Osteoblast (primary cell): Measurements from ENCODE around the gene CPNE6. TPM values are rescaled to one million over a fixed set of nuclear protein-coding genes. Genes with fewer than 3 reads are reported as not detected.

Experiments used
- DNase-seq: peaks from one replicate; pipeline ENCODE4 v3.0.0; 2011; ENCODE audit warnings: low spot score, mixed read lengths; ENCODE audit not compliant: insufficient read length; ENCODE audit errors: missing footprints
- H2AFZ ChIP-seq: 2 replicates; pipeline ENCODE4 v1.6.0; 2011; ENCODE audit warnings: mild to moderate bottlenecking, low read length
- H3K27ac ChIP-seq: 2 replicates; pipeline ENCODE4 v1.5.1; 2011; ENCODE audit warnings: mild to moderate bottlenecking, low read depth, low read length, moderate library complexity
- H3K27me3 ChIP-seq: 2 replicates; pipeline ENCODE4 v1.6.0; 2012; ENCODE audit warnings: mild to moderate bottlenecking, control low read depth, inconsistent platforms, low read length, moderate library complexity; ENCODE audit not compliant: insufficient read depth
- H3K36me3 ChIP-seq: 2 replicates; pipeline ENCODE4 v1.5.1; 2011; ENCODE audit warnings: mild to moderate bottlenecking, low read length, control low read depth, moderate library complexity; ENCODE audit not compliant: insufficient read depth
- H3K4me1 ChIP-seq: 2 replicates; pipeline ENCODE4 v1.5.1; 2011; ENCODE audit warnings: mild to moderate bottlenecking, low read length, control low read depth, moderate library complexity; ENCODE audit not compliant: insufficient read depth
- H3K4me2 ChIP-seq: 2 replicates; pipeline ENCODE4 v1.6.0; 2011; ENCODE audit warnings: mild to moderate bottlenecking, low read length; ENCODE audit not compliant: insufficient read depth
- H3K4me3 ChIP-seq: fragments of 200-600 bp; sonication (generic); 3 replicates; pipeline ENCODE4 v1.5.1; 2012; ENCODE audit warnings: mild to moderate bottlenecking, low read length, inconsistent platforms; ENCODE audit not compliant: insufficient read depth
- H3K79me2 ChIP-seq: 2 replicates; pipeline ENCODE4 v1.6.0; 2012; ENCODE audit warnings: mild to moderate bottlenecking, low read length, control low read depth, inconsistent platforms; ENCODE audit not compliant: insufficient read depth
- H3K9me3 ChIP-seq: 2 replicates; pipeline ENCODE4 v1.5.1; 2011; ENCODE audit warnings: low read depth, low read length, control low read depth
- H4K20me1 ChIP-seq: 2 replicates; pipeline ENCODE4 v1.6.0; 2012; ENCODE audit warnings: mild to moderate bottlenecking, low read length, control low read depth; ENCODE audit not compliant: insufficient read depth
- CTCF ChIP-seq: IDR thresholded peaks from 2 replicates; pipeline ENCODE4 v1.5.1; 2011; ENCODE audit warnings: mild to moderate bottlenecking, low read depth, low read length, moderate library complexity; ENCODE audit errors: extremely low read depth
- total RNA-seq: library from RNA; depleted of rRNA; stranded (reverse); fragments of >200 nt; gene quantifications from 2 replicates; pipeline ENCODE4 v1.2.3, GENCODE V29; 2012

The CPNE6 gene
- total RNA-seq, 1 donor, result not detected

- Histone ChIP-seq H3K4me1 (no peaks in the 10 kb centered on the region), H2AFZ (no peak overlapping the region), H3K27me3 (peaks cover 3% of the 10 kb centered on the region), H3K9me3 (no peaks in the 10 kb centered on the region), H3K27ac (no peak overlapping the region), H3K36me3 (no peaks in the 10 kb centered on the region), H3K4me3 (no peak overlapping the region), H3K4me2 (no peak overlapping the region), H3K79me2 (no peaks in the 10 kb centered on the region), H4K20me1 (peaks cover 4% of the 10 kb centered on the region)
- DNase-seq, result peak; percentile 82
- TF ChIP-seq CTCF, result no peak
These were observed 9.0 kb upstream of the CPNE6 start for GRCh38 chr14:24062216-24062980.

DNA sequence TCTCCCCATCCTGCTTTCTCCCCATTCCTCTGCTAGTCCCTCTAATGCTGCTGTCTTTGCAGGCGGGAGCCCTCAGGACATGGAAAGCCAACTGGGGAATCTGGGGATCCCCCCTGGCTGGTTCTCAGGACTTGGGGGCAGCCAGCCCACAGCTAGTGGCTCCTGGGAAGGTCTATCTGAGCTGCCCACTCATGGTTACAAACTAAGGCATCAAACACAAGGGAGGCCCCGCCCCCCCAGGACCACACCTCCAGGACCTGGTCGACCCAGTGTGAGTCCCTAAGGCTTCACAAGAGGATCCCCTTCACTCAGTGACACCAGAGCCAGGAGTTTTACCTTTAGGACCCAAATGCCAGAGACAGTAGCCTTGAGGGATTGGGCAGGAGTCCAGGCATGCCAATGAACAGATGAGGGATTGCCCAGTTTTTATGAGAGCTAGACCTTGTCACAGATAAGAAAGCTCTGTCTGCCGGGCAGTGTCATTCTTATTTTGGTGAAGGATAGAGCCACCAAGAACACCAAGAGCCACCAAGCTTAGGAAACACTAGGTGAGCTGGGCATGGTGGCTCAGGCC lies 8.0 kb upstream of the CPNE6 start:
- H2AFZ ChIP-seq, result no peak overlapping the region
- H4K20me1 ChIP-seq, result peaks cover 4% of the 10 kb centered on the region
- H3K36me3 ChIP-seq, result no peaks in the 10 kb centered on the region
- no peak overlapping the region for H3K27ac ChIP-seq
- peak; percentile 83 for DNase-seq
- no peaks in the 10 kb centered on the region for H3K79me2 ChIP-seq
- peaks cover 3% of the 10 kb centered on the region for H3K27me3 ChIP-seq
- no peak overlapping the region for H3K4me3 ChIP-seq
- H3K4me2 ChIP-seq, result no peak overlapping the region
- TF ChIP-seq CTCF, result no peak
- no peaks in the 10 kb centered on the region for H3K9me3 ChIP-seq
- no peaks in the 10 kb centered on the region for H3K4me1 ChIP-seq

GRCh38 chr14:24064091-24064795 lies 7.1 kb upstream of the CPNE6 start:
- no peaks in the 10 kb centered on the region for H3K36me3 ChIP-seq
- no peak for TF ChIP-seq CTCF
- H3K9me3 ChIP-seq, result no peaks in the 10 kb centered on the region
- no peak overlapping the region for H3K4me3 ChIP-seq
- H3K79me2 ChIP-seq, result no peaks in the 10 kb centered on the region
- H4K20me1 ChIP-seq, result no peaks in the 10 kb centered on the region
- peak; percentile 79 for DNase-seq
- no peaks in the 10 kb centered on the region for H3K4me1 ChIP-seq
- H3K4me2 ChIP-seq, result no peak overlapping the region
- H3K27me3 ChIP-seq, result peaks cover 3% of the 10 kb centered on the region
- no peak overlapping the region for H3K27ac ChIP-seq
- H2AFZ ChIP-seq, result no peak overlapping the region

GRCh38 chr14:24064856-24065255 lies 6.5 kb upstream of the CPNE6 start:
- DNase-seq, result peak; percentile 61
- H2AFZ ChIP-seq, result no peak overlapping the region

More at GRCh38 chr14:24064856-24065255, 6.5 kb upstream of the CPNE6 start:
- H3K36me3 ChIP-seq, result no peaks in the 10 kb centered on the region
- H4K20me1 ChIP-seq, result no peaks in the 10 kb centered on the region
- H3K27ac ChIP-seq, result no peak overlapping the region
- no peak overlapping the region for H3K4me3 ChIP-seq
- H3K79me2 ChIP-seq, result no peaks in the 10 kb centered on the region
- H3K27me3 ChIP-seq, result peaks cover 7% of the 10 kb centered on the region
- no peak overlapping the region for H3K4me2 ChIP-seq
- no peaks in the 10 kb centered on the region for H3K4me1 ChIP-seq
- TF ChIP-seq CTCF, result no peak
- H3K9me3 ChIP-seq, result no peaks in the 10 kb centered on the region
